Sigmoid colon (tissue), 7 donors: ENCODE measurements around the gene INAFM2. TPM values are rescaled to one million over a fixed set of nuclear protein-coding genes. Genes with fewer than 3 reads are reported as not detected.

ENCODE experiments used
- DNase-seq: peaks from one replicate; pipeline ENCODE4 v3.0.0-alpha.2; 2019
- H3K27ac ChIP-seq, 4 donors: fragments of 200-600 bp; sonication (generic); one replicate each; pipeline ENCODE4 v1.5.1; 2016 to 2019; ENCODE audit warnings: mild to moderate bottlenecking in 1 of 4
- H3K27me3 ChIP-seq, 3 donors: fragments of 200-600 bp; sonication (generic); one replicate each; pipeline ENCODE4 v1.5.1; 2019; ENCODE audit warnings: mild to moderate bottlenecking in 1 of 3
- H3K36me3 ChIP-seq, 4 donors: fragments of 200-600 bp; sonication (generic); one replicate each; pipeline ENCODE4 v1.5.1; 2016 to 2019
- H3K4me1 ChIP-seq, 4 donors: fragments of 200-600 bp; sonication (generic); one replicate each; pipeline ENCODE4 v1.5.1; 2017 to 2019
- H3K4me3 ChIP-seq, 4 donors: fragments of 200-600 bp; sonication (generic); one replicate each; pipeline ENCODE4 v1.5.1; 2017 to 2019; ENCODE audit warnings: mild to moderate bottlenecking in 2 of 4, moderate library complexity in 1 of 4
- H3K9me3 ChIP-seq, 4 donors: fragments of 200-600 bp in 3 of 4; sonication (generic) in 3 of 4; one replicate each; pipeline versions ENCODE4 v1.5.1 to v1.6.1; 2013 to 2019
- CTCF ChIP-seq, 4 experiments: fragments of 450-650 bp in 3 of 4; fragments of 200-600 bp in 1 of 4; IDR thresholded peaks; one replicate each; pipeline ENCODE4 v1.5.1; 2016 to 2019; ENCODE audit warnings: antibody characterized with exemption in 4 of 4, mild to moderate bottlenecking in 3 of 4, moderate library complexity in 2 of 4
- EP300 ChIP-seq, 4 donors: sonication (generic); formaldehyde crosslinking; IDR thresholded peaks; one replicate each; pipeline ENCODE4 v1.6.1; 2017; ENCODE audit warnings: antibody characterized with exemption in 4 of 4
- POLR2A ChIP-seq, 2 donors: fragments of 450-650 bp; IDR thresholded peaks; one replicate each; pipeline ENCODE4 v1.6.1; 2016; ENCODE audit warnings: antibody characterized with exemption in 2 of 2, mild to moderate bottlenecking in 2 of 2, moderate library complexity in 2 of 2
- POLR2AphosphoS5 ChIP-seq, 4 donors: sonication (generic); formaldehyde crosslinking; IDR thresholded peaks; one replicate each; pipeline ENCODE4 v1.6.1; 2017; ENCODE audit warnings: antibody characterized with exemption in 4 of 4
- WGBS, 2 donors: extraction: QIAGEN DNeasy Blood & Tissue Kit; methylation state at CpG; one replicate each; pipeline ENCODE4 v1.1.7; 2013; 5-methylcytosine and 5-hydroxymethylcytosine counted together
- intact Hi-C: fragments of 100-400 bp; cut with DNase I; formaldehyde crosslinking; loops from one replicate; pipeline ENCODE4 v1.15.1; 2023
- polyA plus RNA-seq, 3 donors: library from polyadenylated mRNA; stranded (reverse); fragments of 200-250 nt; gene quantifications; one replicate each; pipeline ENCODE4 v1.2.3, GENCODE V29; 2013
- total RNA-seq, 4 donors: library from RNA; depleted of rRNA; stranded (reverse); fragments of >200 nt; gene quantifications; one replicate each; pipeline ENCODE4 v1.1.0, GENCODE V29; 2016
- donor health status: healthy with polysubstance abuse.
- donor health status: Bipolar disorder and iron deficiency.
- donor health status: healthy.

The INAFM2 gene
- total and polyA plus RNA-seq, 7 donors: 6.6 to 63.1 (median 41.0) TPM

GRCh38 chr15:40276927-40277326 lies 46.6 kb upstream of the INAFM2 start:
- Histone ChIP-seq H3K27ac (no peak overlapping the region), H3K4me3 (no peak overlapping the region), H3K4me1 (peaks cover 0 to 16% (median 13%) of the 10 kb centered on the region in 4 donors), H3K27me3 (peaks cover 22 to 46% (median 32%) of the 10 kb centered on the region in 3 donors), H3K9me3 (no peaks in the 10 kb centered on the region), H3K36me3 (no peaks in the 10 kb centered on the region)
- no peak for DNase-seq
- 70 to 73% methylated on average over 4 of the region's 4 CpGs for WGBS, 2 donors
- no peak for TF ChIP-seq EP300 (IDR thresholded peaks at IDR 0.05)
- no peak for TF ChIP-seq CTCF (IDR thresholded peaks at IDR 0.05)
- TF ChIP-seq POLR2AphosphoS5 (IDR thresholded peaks at IDR 0.05): no peak
- TF ChIP-seq POLR2A (IDR thresholded peaks at IDR 0.05): no peak
- intact Hi-C loops: no loop called here

GRCh38 chr15:40277471-40277870 lies 46.0 kb upstream of the INAFM2 start:
- H3K36me3 ChIP-seq: no peaks in the 10 kb centered on the region
- H3K9me3 ChIP-seq: no peaks in the 10 kb centered on the region
- no peak overlapping the region for H3K27ac ChIP-seq
- TF ChIP-seq EP300 (IDR thresholded peaks at IDR 0.05) (no peak), CTCF (IDR thresholded peaks at IDR 0.05) (no peak), POLR2A (IDR thresholded peaks at IDR 0.05) (no peak), POLR2AphosphoS5 (IDR thresholded peaks at IDR 0.05) (no peak)
- H3K4me1 ChIP-seq: peaks cover 0 to 22% (median 18%) of the 10 kb centered on the region in 4 donors
- intact Hi-C loops: no loop called here
- H3K27me3 ChIP-seq: peaks cover 25 to 51% (median 37%) of the 10 kb centered on the region in 3 donors
- no peak overlapping the region for H3K4me3 ChIP-seq
- WGBS, 2 donors: 44 to 72% methylated on average over 16 of the region's 16 CpGs
- no peak for DNase-seq

GRCh38 chr15:40278026-40278425 lies 45.5 kb upstream of the INAFM2 start:
- Histone ChIP-seq H3K27ac (no peak overlapping the region), H3K9me3 (no peaks in the 10 kb centered on the region), H3K4me1 (peaks cover 0 to 27% (median 24%) of the 10 kb centered on the region in 4 donors), H3K4me3 (no peak overlapping the region), H3K36me3 (no peaks in the 10 kb centered on the region), H3K27me3 (peaks cover 30 to 57% (median 43%) of the 10 kb centered on the region in 3 donors)
- intact Hi-C loops: no loop called here
- WGBS, 2 donors: 79 to 80% methylated on average over 10 of the region's 10 CpGs
- DNase-seq: no peak
- TF ChIP-seq EP300 (IDR thresholded peaks at IDR 0.05) (no peak), POLR2AphosphoS5 (IDR thresholded peaks at IDR 0.05) (no peak), POLR2A (IDR thresholded peaks at IDR 0.05) (no peak), CTCF (IDR thresholded peaks at IDR 0.05) (no peak)

- no peak for TF ChIP-seq EP300 (IDR thresholded peaks at IDR 0.05)
- TF ChIP-seq CTCF (IDR thresholded peaks at IDR 0.05): peak; percentile 89 to 100 (median 95)
- Histone ChIP-seq H3K9me3 (no peaks in the 10 kb centered on the region), H3K27ac (no peak overlapping the region), H3K4me3 (no peak overlapping the region), H3K27me3 (peaks cover 33 to 68% (median 47%) of the 10 kb centered on the region in 3 donors), H3K4me1 (peaks cover 0 to 32% (median 28%) of the 10 kb centered on the region in 4 donors), H3K36me3 (no peaks in the 10 kb centered on the region)
- DNase-seq: peak; percentile 83
- 10 to 33% methylated on average over 40 of the region's 40 CpGs for WGBS, 2 donors
- intact Hi-C loops: loop anchor here (1.0 kb wide), 2 partner anchors 31 to 143 kb away; no protein-coding TSS in a partner anchor
Observed at GRCh38 chr15:40279437-40280141, 43.9 kb upstream of the INAFM2 start.
